ENCODE measurements around the gene HHATL.

Gene HHATL

DNA sequence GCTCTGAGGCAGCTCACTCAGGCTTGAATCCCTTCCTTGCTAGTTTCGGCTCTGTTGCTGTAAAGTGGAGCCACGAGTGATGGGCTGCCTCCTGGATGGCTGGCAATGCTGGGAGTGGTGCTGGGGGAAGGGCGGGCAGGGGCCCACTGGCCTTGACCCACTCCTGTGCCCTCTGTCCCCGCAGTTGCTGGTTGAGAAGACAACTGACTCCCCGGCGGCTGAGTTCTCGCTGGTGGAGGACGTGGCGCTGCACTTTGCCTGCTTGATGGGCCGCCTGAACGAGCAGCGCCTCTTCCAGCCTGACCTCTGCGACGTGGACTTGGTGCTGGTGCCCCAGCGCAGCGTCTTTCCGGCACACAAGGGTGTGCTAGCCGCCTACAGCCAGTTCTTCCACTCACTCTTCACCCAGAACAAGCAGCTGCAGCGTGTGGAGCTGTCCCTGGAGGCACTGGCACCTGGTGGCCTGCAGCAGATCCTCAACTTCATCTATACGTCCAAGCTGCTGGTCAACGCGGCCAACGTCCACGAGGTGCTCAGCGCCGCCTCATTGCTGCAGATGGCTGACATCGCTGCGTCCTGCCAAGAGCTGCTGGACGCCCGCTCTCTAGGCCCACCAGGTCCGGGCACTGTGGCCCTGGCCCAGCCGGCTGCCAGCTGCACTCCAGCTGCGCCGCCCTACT, 44.4 kb downstream of the HHATL start:
- Histone ChIP-seq H2AFZ (ENCODE audit: low read length) (no peak overlapping the region), H3F3A (ENCODE audit: insufficient read depth, low read length) (no peaks in the 10 kb centered on the region), H3K79me2 (ENCODE audit: low read length) (no peaks in the 10 kb centered on the region), H3K27me3 (replicated peaks; ENCODE audit: insufficient read depth, low read length) (no peaks in the 10 kb centered on the region), H3K36me3 (replicated peaks; ENCODE audit: insufficient read depth, low read length) (no peaks in the 10 kb centered on the region), H4K20me1 (ENCODE audit: insufficient read depth, low read length) (no peaks in the 10 kb centered on the region), H3K4me3 (ENCODE audit: low read length) (no peak overlapping the region), H3K27ac (ENCODE audit: low read length) (no peak overlapping the region), H3K9me3 (replicated peaks; ENCODE audit: insufficient read depth, low read length) (no peaks in the 10 kb centered on the region), H3K9ac (ENCODE audit: low read length) (no peak overlapping the region), H3K4me2 (ENCODE audit: low read depth, low read length) (no peak overlapping the region), H3K4me1 (ENCODE audit: low read length) (no peaks in the 10 kb centered on the region), H3K9me2 (replicated peaks; ENCODE audit: insufficient read depth, low read length) (no peaks in the 10 kb centered on the region)
- DNase-seq: no peak
- no peak for TF ChIP-seq EZH2 (optimal IDR thresholded peaks at IDR 0.05; ENCODE audit: low read depth, low read length)
- TF ChIP-seq, protein P1, sequence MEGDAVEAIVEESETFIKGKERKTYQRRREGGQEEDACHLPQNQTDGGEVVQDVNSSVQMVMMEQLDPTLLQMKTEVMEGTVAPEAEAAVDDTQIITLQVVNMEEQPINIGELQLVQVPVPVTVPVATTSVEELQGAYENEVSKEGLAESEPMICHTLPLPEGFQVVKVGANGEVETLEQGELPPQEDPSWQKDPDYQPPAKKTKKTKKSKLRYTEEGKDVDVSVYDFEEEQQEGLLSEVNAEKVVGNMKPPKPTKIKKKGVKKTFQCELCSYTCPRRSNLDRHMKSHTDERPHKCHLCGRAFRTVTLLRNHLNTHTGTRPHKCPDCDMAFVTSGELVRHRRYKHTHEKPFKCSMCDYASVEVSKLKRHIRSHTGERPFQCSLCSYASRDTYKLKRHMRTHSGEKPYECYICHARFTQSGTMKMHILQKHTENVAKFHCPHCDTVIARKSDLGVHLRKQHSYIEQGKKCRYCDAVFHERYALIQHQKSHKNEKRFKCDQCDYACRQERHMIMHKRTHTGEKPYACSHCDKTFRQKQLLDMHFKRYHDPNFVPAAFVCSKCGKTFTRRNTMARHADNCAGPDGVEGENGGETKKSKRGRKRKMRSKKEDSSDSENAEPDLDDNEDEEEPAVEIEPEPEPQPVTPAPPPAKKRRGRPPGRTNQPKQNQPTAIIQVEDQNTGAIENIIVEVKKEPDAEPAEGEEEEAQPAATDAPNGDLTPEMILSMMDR (IDR thresholded peaks at IDR 0.05; ENCODE audit: low read length): no peak
- TF ChIP-seq EZH2phosphoT487 (IDR thresholded peaks at IDR 0.05; ENCODE audit: low read length): no peak

DNA sequence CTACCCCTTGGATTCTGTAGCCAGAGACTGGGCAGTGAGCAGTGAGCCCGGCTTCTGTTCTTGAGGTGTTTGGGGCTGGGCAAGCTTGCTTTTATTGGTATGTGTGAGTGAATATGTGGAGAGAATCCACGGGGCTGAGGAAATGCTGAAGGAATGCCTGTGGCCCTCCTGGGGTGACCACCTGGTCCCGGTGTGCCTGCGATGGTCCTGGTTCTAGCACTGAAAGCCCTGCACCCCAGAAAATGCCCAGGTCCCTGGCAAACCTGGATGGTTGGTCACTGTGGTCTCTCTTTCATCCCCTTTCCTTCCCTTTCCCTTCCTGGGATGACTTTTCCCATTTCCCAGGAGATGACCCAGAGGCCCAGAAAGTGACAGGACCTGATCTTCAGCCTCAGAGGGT, 44.9 kb downstream of the HHATL start:
- TF ChIP-seq, protein P1 (IDR thresholded peaks at IDR 0.05; ENCODE audit: low read length): no peak
- no peak for TF ChIP-seq EZH2 (optimal IDR thresholded peaks at IDR 0.05; ENCODE audit: low read depth, low read length)
- no peak for TF ChIP-seq EZH2phosphoT487 (IDR thresholded peaks at IDR 0.05; ENCODE audit: low read length)
- Histone ChIP-seq H3K4me2 (ENCODE audit: low read depth, low read length) (no peak overlapping the region), H3K79me2 (ENCODE audit: low read length) (no peaks in the 10 kb centered on the region), H4K20me1 (ENCODE audit: insufficient read depth, low read length) (no peaks in the 10 kb centered on the region), H3K36me3 (replicated peaks; ENCODE audit: insufficient read depth, low read length) (no peaks in the 10 kb centered on the region), H3K9ac (ENCODE audit: low read length) (no peak overlapping the region), H3F3A (ENCODE audit: insufficient read depth, low read length) (no peaks in the 10 kb centered on the region), H3K4me3 (ENCODE audit: low read length) (no peak overlapping the region), H3K4me1 (ENCODE audit: low read length) (no peaks in the 10 kb centered on the region), H3K9me3 (replicated peaks; ENCODE audit: insufficient read depth, low read length) (no peaks in the 10 kb centered on the region), H2AFZ (ENCODE audit: low read length) (no peak overlapping the region), H3K27ac (ENCODE audit: low read length) (no peak overlapping the region), H3K27me3 (replicated peaks; ENCODE audit: insufficient read depth, low read length) (no peaks in the 10 kb centered on the region), H3K9me2 (replicated peaks; ENCODE audit: insufficient read depth, low read length) (no peaks in the 10 kb centered on the region)
- no peak for DNase-seq

DNA sequence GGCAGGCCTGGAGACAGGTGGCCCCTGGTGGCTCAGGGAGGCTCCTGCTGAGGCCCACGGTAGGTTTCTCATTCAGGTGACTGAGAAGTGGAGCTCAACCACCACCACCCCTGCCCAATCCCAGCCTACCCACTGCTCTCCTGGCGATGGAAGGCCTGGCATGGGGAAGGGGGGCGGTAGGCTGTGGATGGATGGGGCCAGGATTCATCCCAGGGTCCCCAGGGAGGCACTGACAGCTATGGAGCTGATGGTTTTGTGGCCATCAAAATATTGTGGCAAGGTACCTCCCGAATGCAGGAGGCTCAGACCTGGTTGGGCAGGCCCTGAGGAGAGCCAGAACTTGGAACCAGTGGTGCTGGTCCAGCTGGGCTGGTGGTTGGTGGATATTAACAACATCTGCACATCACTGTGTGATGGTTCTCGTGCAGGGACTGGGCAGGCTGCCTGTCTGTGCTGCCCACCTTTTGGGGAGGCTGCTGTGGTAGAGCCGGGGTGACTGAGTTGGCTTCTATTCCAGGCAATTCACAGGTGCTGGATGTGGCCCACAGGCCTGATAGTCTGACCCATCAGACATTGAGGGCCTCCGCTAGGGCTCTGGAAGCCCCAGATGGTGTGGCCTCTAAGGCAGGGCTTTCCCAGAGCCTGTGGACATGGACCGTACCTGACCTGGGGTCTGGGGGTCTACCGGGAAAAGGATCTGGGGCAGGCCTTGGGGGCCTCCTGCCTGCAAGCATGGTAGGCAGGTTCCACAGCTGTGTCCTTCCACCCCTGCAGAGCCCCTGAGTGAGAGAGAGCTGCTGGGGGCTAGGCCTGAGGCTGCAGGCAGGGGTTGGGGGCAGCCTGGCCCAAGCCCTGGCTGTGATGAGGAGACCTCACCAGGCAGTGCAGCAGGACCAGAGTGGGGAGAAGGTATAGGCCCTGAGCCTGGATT, 45.7 kb downstream of the HHATL start:
- no peaks in the 10 kb centered on the region for H3K27me3 ChIP-seq (replicated peaks; ENCODE audit: insufficient read depth, low read length)
- H3K27ac ChIP-seq (ENCODE audit: low read length): no peak overlapping the region
- H3K79me2 ChIP-seq (ENCODE audit: low read length): no peaks in the 10 kb centered on the region
- TF ChIP-seq, protein P1 (IDR thresholded peaks at IDR 0.05; ENCODE audit: low read length): no peak
- TF ChIP-seq EZH2phosphoT487 (IDR thresholded peaks at IDR 0.05; ENCODE audit: low read length): no peak
- no peak for TF ChIP-seq EZH2 (optimal IDR thresholded peaks at IDR 0.05; ENCODE audit: low read depth, low read length)
- no peak for DNase-seq
- H3K9ac ChIP-seq (ENCODE audit: low read length): no peak overlapping the region
- H2AFZ ChIP-seq (ENCODE audit: low read length): no peak overlapping the region
- no peaks in the 10 kb centered on the region for H3F3A ChIP-seq (ENCODE audit: insufficient read depth, low read length)
- H3K4me3 ChIP-seq (ENCODE audit: low read length): no peak overlapping the region
- no peaks in the 10 kb centered on the region for H3K36me3 ChIP-seq (replicated peaks; ENCODE audit: insufficient read depth, low read length)
- H3K9me3 ChIP-seq (replicated peaks; ENCODE audit: insufficient read depth, low read length): no peaks in the 10 kb centered on the region
- no peaks in the 10 kb centered on the region for H4K20me1 ChIP-seq (ENCODE audit: insufficient read depth, low read length)
- no peak overlapping the region for H3K4me2 ChIP-seq (ENCODE audit: low read depth, low read length)
- H3K4me1 ChIP-seq (ENCODE audit: low read length): no peaks in the 10 kb centered on the region
- no peaks in the 10 kb centered on the region for H3K9me2 ChIP-seq (replicated peaks; ENCODE audit: insufficient read depth, low read length)
